PC-3 (cell line): ENCODE data around the gene SFT2D2. TPM values are rescaled to one million over a fixed set of nuclear protein-coding genes. Genes with fewer than 3 reads are reported as not detected.

Experiments used
- ATAC-seq: fragments of 200-7000 bp; cut with Tn5 transposase; 2 replicates; pipeline ENCODE4 v1.9.1; 2020; ENCODE audit warnings: mild to moderate bottlenecking, moderate library complexity
- BruUV-seq: library from RNA; stranded (reverse); fragments of 400-500 nt; replicated peaks from 2 replicates; lab custom pipeline; 2021; lab: Mats Ljungman, UMichigan
- CTCF ChIA-PET: fragments of 300-600 bp; sonication (Branson Sonifier 250); formaldehyde crosslinking; loops from one replicate; lab custom pipeline; 2022; ENCODE audit warnings: antibody characterized with exemption; lab: Charles Lee
- POLR2A ChIA-PET: fragments of 300-600 bp; sonication (Branson Sonifier 250); formaldehyde crosslinking; loops from one replicate; lab custom pipeline; 2022; ENCODE audit warnings: antibody characterized with exemption; ENCODE audit not compliant: unreplicated experiment; lab: Charles Lee
- DNase-seq: peaks from one replicate; pipeline ENCODE4 v3.0.0-alpha.2; 2015
- H2AFZ ChIP-seq: fragments of 300-600 bp; sonication (generic); 2 replicates; pipeline ENCODE4 v1.6.0; 2016; ENCODE audit warnings: antibody characterized with exemption, low read length
- H3F3A ChIP-seq: fragments of 300-600 bp; sonication (generic); one replicate; pipeline ENCODE4 v1.6.0; 2017; ENCODE audit warnings: antibody characterized with exemption, low read length, control low read depth, mild to moderate bottlenecking; ENCODE audit not compliant: unreplicated experiment
- H3K27ac ChIP-seq: fragments of 300-600 bp; sonication (generic); 2 replicates; pipeline ENCODE4 v1.5.1; 2016; ENCODE audit warnings: mild to moderate bottlenecking, low read length
- H3K27me3 ChIP-seq: fragments of 300-600 bp; sonication (generic); 2 replicates; pipeline ENCODE4 v1.6.1; 2016; ENCODE audit warnings: low read length, mixed read lengths
- H3K36me3 ChIP-seq: fragments of 300-600 bp; sonication (generic); 2 replicates; pipeline ENCODE4 v1.6.1; 2016; ENCODE audit warnings: low read depth, mixed run types, low read length, mixed read lengths
- H3K4me1 ChIP-seq: fragments of 300-600 bp; sonication (generic); 2 replicates; pipeline ENCODE4 v1.5.1; 2016; ENCODE audit warnings: low read length; ENCODE audit not compliant: insufficient read depth
- H3K4me2 ChIP-seq: fragments of 300-600 bp; sonication (generic); 2 replicates; pipeline ENCODE4 v1.6.0; 2016; ENCODE audit warnings: low read length
- H3K4me3 ChIP-seq: fragments of 300-600 bp; sonication (generic); 2 replicates; pipeline ENCODE4 v1.5.1; 2016; ENCODE audit warnings: mild to moderate bottlenecking, low read length, mixed read lengths
- H3K79me2 ChIP-seq: fragments of 300-600 bp; sonication (generic); 2 replicates; pipeline ENCODE4 v1.6.1; 2017; ENCODE audit warnings: low read length, mixed read lengths
- H3K9ac ChIP-seq: fragments of 300-600 bp; sonication (generic); 2 replicates; pipeline ENCODE4 v1.6.0; 2016; ENCODE audit warnings: mild to moderate bottlenecking, low read length
- H3K9me2 ChIP-seq: fragments of 300-600 bp; sonication (generic); replicated peaks from 2 replicates; pipeline ENCODE4 v1.6.1; 2016; ENCODE audit warnings: mixed run types, low read length, mixed read lengths
- H3K9me3 ChIP-seq: fragments of 300-600 bp; sonication (generic); 2 replicates; pipeline ENCODE4 v1.6.1; 2016; ENCODE audit warnings: low read length, mixed read lengths
- H4K20me1 ChIP-seq: fragments of 300-600 bp; sonication (generic); 2 replicates; pipeline ENCODE4 v1.6.1; 2016; ENCODE audit warnings: low read length, mixed read lengths
- EZH2 ChIP-seq: fragments of 300-600 bp; sonication (generic); IDR thresholded peaks from one replicate; pipeline ENCODE4 v1.6.1; 2017; ENCODE audit warnings: antibody characterized with exemption, mild to moderate bottlenecking, low read length; ENCODE audit not compliant: unreplicated experiment
- EZH2phosphoT487 ChIP-seq: fragments of 300-600 bp; sonication (generic); IDR thresholded peaks from 2 replicates; pipeline ENCODE4 v1.6.1; 2018; ENCODE audit warnings: mild to moderate bottlenecking, antibody characterized with exemption, low read length, borderline replicate concordance
- intact Hi-C: fragments of 100-400 bp; cut with micrococcal nuclease; formaldehyde crosslinking; loops from 2 replicates; pipeline ENCODE4 v1.9.0; 2023
- total RNA-seq: library from RNA; depleted of rRNA; stranded (reverse); fragments of >200 nt; gene quantifications from 2 replicates; pipeline ENCODE4 v1.2.3, GENCODE V29; 2014
- TF ChIP-seq, protein P1 (sequence below): fragments of 300-600 bp; sonication (generic); conservative IDR thresholded peaks from 2 replicates; pipeline ENCODE4 v1.5.1; 2017; ENCODE audit warnings: antibody characterized with exemption, low read depth, mild to moderate bottlenecking, low read length

Gene SFT2D2
- total RNA-seq, 1 experiment from 2014 or later = 38.7 TPM

DNA sequence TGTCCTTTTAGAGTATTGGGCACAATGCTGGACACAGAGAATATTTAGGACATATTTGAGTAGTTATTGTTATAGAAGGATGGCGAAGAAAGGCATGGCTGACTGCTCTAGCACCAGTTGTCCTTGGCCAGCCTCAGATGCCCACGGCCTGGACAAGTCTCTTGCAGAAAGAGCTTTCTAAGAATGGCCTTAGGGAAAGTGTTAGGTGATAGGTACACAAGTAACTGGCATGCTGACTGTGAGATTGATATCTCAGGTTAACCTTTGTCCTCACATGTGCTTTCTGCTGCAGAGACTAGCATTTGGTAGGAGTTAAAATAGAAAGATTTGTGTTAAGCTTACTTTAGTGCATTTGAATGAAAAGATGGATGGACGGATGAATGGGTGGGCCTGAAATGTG, 10.1 kb downstream of the SFT2D2 start:
- H2AFZ ChIP-seq = no peak overlapping the region
- intact Hi-C loops = loop anchor here (1.0 kb wide), 1 partner anchor 86 kb away; no protein-coding TSS in a partner anchor
- no peak overlapping the region for H3K4me3 ChIP-seq
- no peak overlapping the region for H3K9ac ChIP-seq
- H3K9me2 ChIP-seq = no peaks in the 10 kb centered on the region
- H3K36me3 ChIP-seq = peaks cover 25% of the 10 kb centered on the region; the same call in 1 of the 2 replicates
- ChIA-PET CTCF (interaction anchor here (0.5 to 2.4 kb wide), 14 partner anchors 10 to 358 kb away, joined by 3 to 55 read pairs (median 4); partner anchors contain the start of gene SFT2D2), POLR2A (interaction anchor here (0.6 kb wide), 1 partner anchor 336 kb away, joined by 5 read pairs; no protein-coding TSS in a partner anchor)
- no peak overlapping the region for H3K27ac ChIP-seq
- no peaks in the 10 kb centered on the region for H4K20me1 ChIP-seq
- H3K27me3 ChIP-seq = no peaks in the 10 kb centered on the region
- no peaks in the 10 kb centered on the region for H3F3A ChIP-seq
- peaks cover 8% of the 10 kb centered on the region for H3K4me1 ChIP-seq
- no TSS peak for BruUV-seq
- DNase-seq = no peak
- peaks cover 3% of the 10 kb centered on the region; the same call in 1 of the 2 replicates for H3K79me2 ChIP-seq
- H3K4me2 ChIP-seq = no peak overlapping the region
- TF ChIP-seq EZH2phosphoT487 = no peak
- no peak for ATAC-seq
- H3K9me3 ChIP-seq = no peaks in the 10 kb centered on the region

DNA sequence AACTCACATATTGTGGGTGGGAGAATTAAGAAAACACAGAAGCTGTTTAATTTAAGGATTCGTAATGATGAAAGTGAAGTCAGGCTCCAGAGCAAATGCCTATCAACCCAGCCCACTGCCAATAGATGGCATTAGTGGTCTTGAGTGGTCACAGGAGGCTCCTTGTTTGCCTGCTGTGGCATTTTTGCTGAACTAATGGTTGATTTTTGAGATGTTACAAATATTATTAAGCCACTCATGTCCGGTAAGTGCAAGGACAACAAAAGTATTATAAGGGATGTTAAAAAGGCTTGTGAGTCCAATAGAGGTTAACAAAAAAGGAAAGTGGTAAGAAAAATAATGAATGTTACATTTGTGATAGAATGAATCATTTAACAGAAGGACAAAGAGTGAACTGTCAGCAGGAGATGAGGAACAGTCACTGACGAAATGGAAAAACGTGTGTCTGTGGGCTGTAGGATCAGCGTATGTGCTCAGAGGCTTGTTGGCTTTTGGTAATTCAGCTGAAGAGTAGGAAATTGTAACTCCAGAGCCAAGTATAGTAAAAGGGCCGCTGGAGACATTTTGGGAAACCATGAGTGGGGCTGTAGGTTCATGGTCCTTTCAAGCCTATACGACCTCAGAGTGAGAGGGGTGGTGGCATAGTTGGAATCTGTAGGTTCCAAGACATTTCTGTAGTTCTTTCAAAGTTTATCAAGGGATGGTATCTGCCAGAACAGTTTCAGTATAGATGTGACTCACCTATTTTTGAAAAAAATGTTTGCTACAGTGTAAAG, 11.2 kb downstream of the SFT2D2 start:
- Histone ChIP-seq H3K27me3 (no peaks in the 10 kb centered on the region), H3K4me2 (no peak overlapping the region), H3F3A (no peaks in the 10 kb centered on the region), H3K4me3 (no peak overlapping the region), H3K4me1 (peaks cover 5% of the 10 kb centered on the region; the same call in 1 of the 2 replicates), H3K9me2 (no peaks in the 10 kb centered on the region), H3K36me3 (peaks cover 26% of the 10 kb centered on the region; the same call in 1 of the 2 replicates), H3K9me3 (no peaks in the 10 kb centered on the region), H3K9ac (no peak overlapping the region), H2AFZ (no peak overlapping the region), H4K20me1 (no peaks in the 10 kb centered on the region), H3K27ac (no peak overlapping the region), H3K79me2 (no peaks in the 10 kb centered on the region; the same call in 1 of the 2 replicates)
- intact Hi-C loops = no loop called here
- TF ChIP-seq EZH2phosphoT487 = no peak
- TF ChIP-seq EZH2 = no peak
- TF ChIP-seq, protein P1, sequence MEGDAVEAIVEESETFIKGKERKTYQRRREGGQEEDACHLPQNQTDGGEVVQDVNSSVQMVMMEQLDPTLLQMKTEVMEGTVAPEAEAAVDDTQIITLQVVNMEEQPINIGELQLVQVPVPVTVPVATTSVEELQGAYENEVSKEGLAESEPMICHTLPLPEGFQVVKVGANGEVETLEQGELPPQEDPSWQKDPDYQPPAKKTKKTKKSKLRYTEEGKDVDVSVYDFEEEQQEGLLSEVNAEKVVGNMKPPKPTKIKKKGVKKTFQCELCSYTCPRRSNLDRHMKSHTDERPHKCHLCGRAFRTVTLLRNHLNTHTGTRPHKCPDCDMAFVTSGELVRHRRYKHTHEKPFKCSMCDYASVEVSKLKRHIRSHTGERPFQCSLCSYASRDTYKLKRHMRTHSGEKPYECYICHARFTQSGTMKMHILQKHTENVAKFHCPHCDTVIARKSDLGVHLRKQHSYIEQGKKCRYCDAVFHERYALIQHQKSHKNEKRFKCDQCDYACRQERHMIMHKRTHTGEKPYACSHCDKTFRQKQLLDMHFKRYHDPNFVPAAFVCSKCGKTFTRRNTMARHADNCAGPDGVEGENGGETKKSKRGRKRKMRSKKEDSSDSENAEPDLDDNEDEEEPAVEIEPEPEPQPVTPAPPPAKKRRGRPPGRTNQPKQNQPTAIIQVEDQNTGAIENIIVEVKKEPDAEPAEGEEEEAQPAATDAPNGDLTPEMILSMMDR = no peak
- no TSS peak for BruUV-seq
- no peak for DNase-seq
- ChIA-PET POLR2A (no interaction called here), CTCF (no interaction called here)
- ATAC-seq = no peak

DNA sequence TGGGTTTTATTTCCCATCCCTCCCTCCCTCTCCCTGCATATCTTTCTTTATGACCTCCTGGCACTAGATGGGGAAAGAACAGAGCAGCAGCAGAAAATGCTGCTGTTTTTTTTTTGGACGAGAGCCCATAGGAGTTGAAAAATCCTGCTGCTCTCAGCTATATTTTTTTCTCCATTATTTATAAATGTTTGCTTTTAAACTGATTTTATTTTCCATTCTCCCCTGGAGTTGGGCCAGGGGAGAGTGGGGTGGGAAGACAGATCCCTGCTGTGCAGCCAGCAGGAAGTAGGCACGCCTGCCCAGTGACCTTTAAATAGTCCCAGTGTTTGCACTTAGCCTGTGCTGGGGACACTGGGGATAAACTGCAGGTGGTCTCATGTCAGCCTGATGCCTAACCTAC, 17.4 kb downstream of the SFT2D2 start:
- no peak overlapping the region for H3K27ac ChIP-seq
- H3K79me2 ChIP-seq = no peaks in the 10 kb centered on the region
- TF ChIP-seq, protein P1 = no peak
- TF ChIP-seq EZH2 = no peak
- TF ChIP-seq EZH2phosphoT487 = no peak
- H3K9ac ChIP-seq = no peak overlapping the region
- no TSS peak for BruUV-seq
- POLR2A ChIA-PET = no interaction called here
- H4K20me1 ChIP-seq = no peaks in the 10 kb centered on the region
- no peak for ATAC-seq
- H3K4me1 ChIP-seq = no peaks in the 10 kb centered on the region
- no peaks in the 10 kb centered on the region for H3K9me3 ChIP-seq
- CTCF ChIA-PET = no interaction called here
- no peak overlapping the region for H3K4me2 ChIP-seq
- DNase-seq = no peak
- H3F3A ChIP-seq = no peaks in the 10 kb centered on the region
- no peaks in the 10 kb centered on the region for H3K9me2 ChIP-seq
- H3K4me3 ChIP-seq = no peak overlapping the region
- H3K36me3 ChIP-seq = peaks cover 44% of the 10 kb centered on the region
- no peaks in the 10 kb centered on the region for H3K27me3 ChIP-seq
- no peak overlapping the region for H2AFZ ChIP-seq
- intact Hi-C loops = no loop called here
